Right atrium auricular region (tissue), 2 donors: Measurements from ENCODE around the gene RSF1. TPM values are rescaled to one million over a fixed set of nuclear protein-coding genes. Genes with fewer than 3 reads are reported as not detected.

Experiments
- DNase-seq: peaks from one replicate; pipeline ENCODE4 v3.0.0-alpha.2; 2019; ENCODE audit warnings: low spot score
- H3K27ac ChIP-seq, 2 donors: fragments of 200-600 bp; sonication (generic); 1 replicate in 1 of 2; 2 replicates in 1 of 2; pipeline ENCODE4 v1.5.1; 2016 to 2019
- H3K27me3 ChIP-seq, 2 donors: fragments of 200-600 bp; sonication (generic); one replicate each; pipeline versions ENCODE4 v1.5.1 to v1.6.0; 2017 to 2019
- H3K36me3 ChIP-seq: fragments of 200-600 bp; sonication (generic); one replicate; pipeline ENCODE4 v1.5.1; 2016
- H3K4me1 ChIP-seq, 2 donors: fragments of 200-600 bp; sonication (generic); one replicate each; pipeline versions ENCODE4 v1.5.1 to v1.6.0; 2017 to 2019
- H3K4me3 ChIP-seq, 2 donors: fragments of 200-600 bp; sonication (generic); 1 replicate in 1 of 2; 2 replicates in 1 of 2; pipeline ENCODE4 v1.5.1; 2017 to 2019; ENCODE audit warnings: mild to moderate bottlenecking in 1 of 2, moderate library complexity in 1 of 2
- H3K9me3 ChIP-seq, 2 donors: fragments of 200-600 bp; sonication (generic); one replicate each; pipeline ENCODE4 v1.5.1; 2019
- total RNA-seq, 2 donors: library from RNA; depleted of rRNA; stranded (reverse); fragments of >200 nt; gene quantifications; one replicate each; pipeline ENCODE4 v1.1.0, GENCODE V29; 2016
- TF ChIP-seq, protein P1 (sequence below), 2 donors: fragments of 200-600 bp; sonication (generic); IDR thresholded peaks; one replicate each; pipeline ENCODE4 v1.5.1; 2019; ENCODE audit warnings: antibody characterized with exemption in 2 of 2

Gene RSF1
- total RNA-seq, 2 donors from 2014 or later, result 37.8 to 49.9 TPM

DNA sequence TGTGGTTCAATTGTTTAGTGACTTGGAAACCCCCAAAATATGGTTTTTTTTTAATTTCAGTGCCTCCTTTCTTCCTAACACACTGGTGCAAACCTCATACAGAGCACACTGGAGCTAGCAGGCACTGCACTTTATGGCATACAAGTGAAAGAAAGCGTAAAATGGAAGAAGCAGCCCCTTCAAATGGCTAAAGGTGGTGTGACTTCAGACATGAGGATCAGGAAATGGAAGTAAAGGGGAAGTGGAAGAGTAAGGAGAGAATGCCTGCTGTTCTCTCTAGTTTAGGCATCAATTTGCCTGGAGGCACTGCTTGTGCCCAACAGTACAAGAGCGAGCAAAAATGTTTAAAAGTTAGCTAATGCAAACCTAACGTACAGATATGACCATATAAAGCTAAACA is 5.7 kb downstream of the RSF1 start:
- Histone ChIP-seq H3K27ac (no peak overlapping the region), H3K4me3 (no peak overlapping the region), H3K9me3 (peaks cover 0 to 4% of the 10 kb centered on the region in 2 donors), H3K27me3 (no peaks in the 10 kb centered on the region), H3K4me1 (peaks cover 0 to 39% of the 10 kb centered on the region in 2 donors), H3K36me3 (no peaks in the 10 kb centered on the region)
- DNase-seq, result no peak
- TF ChIP-seq, protein P1, sequence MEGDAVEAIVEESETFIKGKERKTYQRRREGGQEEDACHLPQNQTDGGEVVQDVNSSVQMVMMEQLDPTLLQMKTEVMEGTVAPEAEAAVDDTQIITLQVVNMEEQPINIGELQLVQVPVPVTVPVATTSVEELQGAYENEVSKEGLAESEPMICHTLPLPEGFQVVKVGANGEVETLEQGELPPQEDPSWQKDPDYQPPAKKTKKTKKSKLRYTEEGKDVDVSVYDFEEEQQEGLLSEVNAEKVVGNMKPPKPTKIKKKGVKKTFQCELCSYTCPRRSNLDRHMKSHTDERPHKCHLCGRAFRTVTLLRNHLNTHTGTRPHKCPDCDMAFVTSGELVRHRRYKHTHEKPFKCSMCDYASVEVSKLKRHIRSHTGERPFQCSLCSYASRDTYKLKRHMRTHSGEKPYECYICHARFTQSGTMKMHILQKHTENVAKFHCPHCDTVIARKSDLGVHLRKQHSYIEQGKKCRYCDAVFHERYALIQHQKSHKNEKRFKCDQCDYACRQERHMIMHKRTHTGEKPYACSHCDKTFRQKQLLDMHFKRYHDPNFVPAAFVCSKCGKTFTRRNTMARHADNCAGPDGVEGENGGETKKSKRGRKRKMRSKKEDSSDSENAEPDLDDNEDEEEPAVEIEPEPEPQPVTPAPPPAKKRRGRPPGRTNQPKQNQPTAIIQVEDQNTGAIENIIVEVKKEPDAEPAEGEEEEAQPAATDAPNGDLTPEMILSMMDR (IDR thresholded peaks at IDR 0.05), result no peak

DNA sequence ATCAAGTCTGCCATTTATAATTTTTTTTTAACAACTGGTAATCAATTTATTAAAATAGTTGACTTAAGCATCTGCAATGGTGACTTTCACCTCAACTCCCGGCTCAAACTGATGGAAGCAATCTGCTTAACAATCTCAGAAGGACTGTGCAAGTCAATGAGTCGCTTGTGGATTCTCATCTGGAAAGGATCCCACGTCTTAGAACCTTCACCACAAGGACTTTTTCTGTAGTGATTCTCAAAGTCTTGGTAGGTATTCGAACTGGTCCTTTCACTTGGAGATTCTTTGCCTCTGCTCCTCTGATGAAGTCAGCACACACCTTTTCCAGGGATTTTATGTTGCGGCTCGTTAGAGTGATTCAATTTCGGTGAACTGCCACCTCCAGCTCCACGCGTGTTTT is 7.3 kb downstream of the RSF1 start:
- Histone ChIP-seq H3K36me3 (no peaks in the 10 kb centered on the region), H3K4me1 (peaks cover 0 to 35% of the 10 kb centered on the region in 2 donors), H3K27me3 (no peaks in the 10 kb centered on the region), H3K27ac (no peak overlapping the region), H3K9me3 (peaks cover 0 to 4% of the 10 kb centered on the region in 2 donors), H3K4me3 (no peak overlapping the region)
- TF ChIP-seq, protein P1 (IDR thresholded peaks at IDR 0.05), result no peak
- DNase-seq, result no peak

DNA sequence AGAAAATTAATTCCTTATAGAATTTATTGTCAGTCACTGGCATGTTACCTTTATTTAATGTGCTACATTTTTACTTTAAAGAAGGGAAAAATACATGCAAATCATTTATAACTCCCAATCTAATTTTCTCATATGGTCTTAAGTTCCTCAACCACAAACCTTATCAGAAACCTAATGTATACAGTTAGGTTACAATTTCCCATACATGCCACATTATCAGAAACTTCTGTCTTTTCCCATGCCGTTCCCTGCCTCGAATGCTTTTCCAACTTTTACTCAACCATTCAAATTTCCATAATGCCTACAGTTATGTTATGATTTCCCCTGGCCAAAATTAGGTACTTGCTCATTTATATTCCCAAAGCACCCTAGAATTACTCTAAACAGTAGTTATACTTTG is 13.5 kb downstream of the RSF1 start:
- peaks cover 0 to 11% of the 10 kb centered on the region in 2 donors for H3K4me1 ChIP-seq
- no peak for DNase-seq
- H3K9me3 ChIP-seq, result no peaks in the 10 kb centered on the region
- H3K27me3 ChIP-seq, result no peaks in the 10 kb centered on the region
- TF ChIP-seq, protein P1 (IDR thresholded peaks at IDR 0.05), result no peak
- H3K4me3 ChIP-seq, result no peak overlapping the region
- no peaks in the 10 kb centered on the region for H3K36me3 ChIP-seq
- H3K27ac ChIP-seq, result no peak overlapping the region

DNA sequence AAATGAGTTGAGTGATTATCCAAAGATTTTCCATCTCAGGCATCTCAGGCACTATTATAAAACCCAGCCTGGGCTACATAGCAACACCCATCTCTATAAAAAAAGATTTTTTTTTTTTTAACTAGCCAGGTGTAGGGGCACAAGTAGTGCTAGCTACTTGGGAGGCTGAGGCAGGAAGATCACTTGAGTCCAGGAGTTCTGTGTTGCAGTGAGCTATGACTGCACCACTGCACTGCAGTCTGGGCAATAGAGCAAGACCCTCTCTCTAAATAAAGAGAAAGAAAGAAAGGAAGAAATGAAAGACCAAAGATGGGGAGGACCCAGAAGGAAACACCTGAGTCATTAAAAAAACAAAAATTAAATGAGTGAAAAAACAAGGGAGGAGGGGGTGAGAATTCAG is 14.1 kb downstream of the RSF1 start:
- no peak overlapping the region for H3K4me3 ChIP-seq
- H3K9me3 ChIP-seq, result no peaks in the 10 kb centered on the region
- H3K36me3 ChIP-seq, result no peaks in the 10 kb centered on the region
- TF ChIP-seq, protein P1 (IDR thresholded peaks at IDR 0.05), result no peak
- H3K4me1 ChIP-seq, result peaks cover 0 to 11% of the 10 kb centered on the region in 2 donors
- no peaks in the 10 kb centered on the region for H3K27me3 ChIP-seq
- no peak for DNase-seq
- no peak overlapping the region for H3K27ac ChIP-seq

- TF ChIP-seq, protein P1 (IDR thresholded peaks at IDR 0.05), result no peak
Measured at GRCh38 chr11:77801477-77801876, 19.0 kb downstream of the RSF1 start.

GRCh38 chr11:77800449-77800848 is 20.1 kb downstream of the RSF1 start:
- Histone ChIP-seq H3K27ac (no peak overlapping the region), H3K27me3 (no peaks in the 10 kb centered on the region), H3K4me3 (no peak overlapping the region), H3K4me1 (peaks cover 0 to 14% of the 10 kb centered on the region in 2 donors), H3K36me3 (no peaks in the 10 kb centered on the region), H3K9me3 (no peaks in the 10 kb centered on the region)
- TF ChIP-seq, protein P1 (IDR thresholded peaks at IDR 0.05), result no peak
- no peak for DNase-seq

More at GRCh38 chr11:77801477-77801876, 19.0 kb downstream of the RSF1 start:
- no peak for DNase-seq
- Histone ChIP-seq H3K9me3 (no peaks in the 10 kb centered on the region), H3K36me3 (no peaks in the 10 kb centered on the region), H3K4me3 (no peak overlapping the region), H3K27me3 (no peaks in the 10 kb centered on the region), H3K4me1 (peaks cover 0 to 9% of the 10 kb centered on the region in 2 donors), H3K27ac (no peak overlapping the region)
